Activated CD4-positive, alpha-beta T cell treated with anti-CD3 and anti-CD28 coated beads for 4 hours (primary cell): ENCODE data around the gene OPRL1.
"Not testable (repeated sequence)": the region's sequence is repeated elsewhere in the genome, so short reads cannot be mapped to it uniquely, and the experiment has no call there.

Experiments used
- DNase-seq, 2 donors: peaks; one replicate each; pipeline ENCODE4 v3.0.0-alpha.2; 2020

Gene OPRL1

GRCh38 chr20:64105846-64106434, 26.1 kb downstream of the OPRL1 start:
- DNase-seq: no peak

GRCh38 chr20:64106435-64106961, 26.6 kb downstream of the OPRL1 start:
- no peak for DNase-seq

GRCh38 chr20:64106981-64107735, 27.3 kb downstream of the OPRL1 start, which contains the start of gene NPBWR2:
NPBWR2 (minus strand) TSS chr20:64107565; CDS start chr20:64106831, 734 bp downstream.
- DNase-seq: no peak

- DNase-seq: no peak
These were observed 28.0 kb downstream of the OPRL1 start for GRCh38 chr20:64107736-64108457.

GRCh38 chr20:64108731-64109681, 29.1 kb downstream of the OPRL1 start:
- no peak for DNase-seq

GRCh38 chr20:64109831-64110391, 30.0 kb downstream of the OPRL1 start:
- no peak for DNase-seq

- DNase-seq: no peak
These were observed 30.7 kb downstream of the OPRL1 start for GRCh38 chr20:64110411-64111068.

GRCh38 chr20:64111841-64112641, 32.2 kb downstream of the OPRL1 start:
- DNase-seq: no peak

GRCh38 chr20:64112691-64113443, 33.0 kb downstream of the OPRL1 start:
- DNase-seq: no peak

GRCh38 chr20:64113444-64113775, 33.5 kb downstream of the OPRL1 start:
- DNase-seq: no peak

GRCh38 chr20:64113796-64114355, 34.0 kb downstream of the OPRL1 start:
- no peak for DNase-seq

- no peak for DNase-seq
These were observed 34.6 kb downstream of the OPRL1 start for GRCh38 chr20:64114356-64114971.

- no peak for DNase-seq
These were observed 35.5 kb downstream of the OPRL1 start for GRCh38 chr20:64115171-64115911.

GRCh38 chr20:64116016-64116415, 36.1 kb downstream of the OPRL1 start:
- no peak for DNase-seq

- no peak for DNase-seq
These were observed 36.9 kb downstream of the OPRL1 start for GRCh38 chr20:64116541-64117431.

- not testable (repeated sequence) for DNase-seq
These were observed 37.5 kb downstream of the OPRL1 start for GRCh38 chr20:64117432-64117777.

- DNase-seq: no peak
These were observed 39.4 kb downstream of the OPRL1 start for GRCh38 chr20:64119301-64119680.
